Left hindlimb (tissue), 1 donor: ENCODE measurements around the gene HMCES.

Experiments
- DNase-seq: peaks from one replicate; pipeline ENCODE4 v3.0.0-alpha.2; 2018

HMCES gene

DNA sequence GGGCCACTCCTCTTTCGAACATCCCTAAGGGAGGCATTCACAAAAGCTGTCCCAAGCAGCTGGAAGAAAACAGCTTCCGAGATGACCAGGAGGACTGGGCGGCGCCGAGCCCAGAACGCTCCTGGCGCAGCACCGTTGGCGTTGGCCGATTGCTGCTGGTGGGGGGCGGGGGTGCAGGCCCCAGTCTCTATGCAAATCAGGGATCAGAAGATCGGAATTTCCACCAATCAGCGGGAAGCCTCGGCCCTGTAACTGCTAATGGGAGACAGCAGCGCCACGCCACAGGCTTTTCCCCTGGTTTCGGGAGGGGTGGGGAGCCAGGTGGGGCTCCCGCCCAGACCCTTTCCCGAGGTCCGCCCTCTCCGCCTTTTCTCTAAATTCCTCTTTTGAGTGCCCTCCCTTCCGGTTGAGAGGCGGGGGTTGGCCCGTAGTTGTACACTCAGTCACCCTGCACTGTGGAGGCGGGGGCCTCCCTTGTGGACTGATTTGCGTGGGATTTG lies 27.0 kb downstream of the HMCES start:
- peak; percentile 92 for DNase-seq

- no peak for DNase-seq
Observed at GRCh38 chr3:129308636-129309035, 30.0 kb downstream of the HMCES start.

DNA sequence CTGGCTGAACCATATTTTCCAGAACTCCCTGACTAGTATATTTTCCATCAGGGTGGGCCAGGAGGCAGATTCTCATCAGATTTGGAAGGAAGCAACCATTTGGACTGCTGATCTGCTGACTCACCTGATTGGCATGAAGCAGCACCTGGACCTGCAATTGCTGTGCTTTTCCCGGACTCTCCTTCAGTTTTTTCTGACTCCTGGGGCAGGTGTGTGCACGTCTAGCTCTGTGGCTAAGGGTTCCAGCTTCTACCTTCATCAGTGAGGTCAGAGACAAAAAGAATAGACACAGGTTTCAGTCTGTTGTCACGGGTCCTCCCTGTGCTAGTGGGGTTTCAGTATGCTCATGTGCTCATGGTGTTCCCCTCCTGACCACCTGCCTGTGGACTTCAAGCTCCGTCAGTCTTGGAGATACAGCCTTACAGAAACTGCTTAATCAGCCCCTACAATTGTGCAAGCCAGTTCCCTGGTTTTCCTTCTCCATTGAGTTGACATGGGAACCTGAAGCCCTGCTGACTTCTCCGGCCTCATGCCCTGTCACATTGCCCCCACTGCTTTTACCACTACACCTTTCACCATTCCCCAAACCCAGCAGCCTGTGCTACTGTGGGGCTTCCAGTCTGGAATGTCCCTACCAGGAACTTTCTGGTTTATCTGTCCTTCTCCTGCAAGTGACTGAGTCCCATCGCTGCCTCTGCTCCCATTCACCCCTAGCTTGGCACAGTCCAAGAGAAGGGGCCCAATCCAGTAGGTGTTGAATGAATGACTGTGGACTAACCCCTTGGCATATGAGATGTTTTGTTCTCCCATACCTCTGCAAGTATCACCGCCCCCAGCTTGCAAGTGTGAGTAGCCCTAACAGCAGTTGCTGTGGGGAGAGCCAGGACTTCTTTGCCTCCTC lies 31.7 kb downstream of the HMCES start:
- no peak for DNase-seq

DNA sequence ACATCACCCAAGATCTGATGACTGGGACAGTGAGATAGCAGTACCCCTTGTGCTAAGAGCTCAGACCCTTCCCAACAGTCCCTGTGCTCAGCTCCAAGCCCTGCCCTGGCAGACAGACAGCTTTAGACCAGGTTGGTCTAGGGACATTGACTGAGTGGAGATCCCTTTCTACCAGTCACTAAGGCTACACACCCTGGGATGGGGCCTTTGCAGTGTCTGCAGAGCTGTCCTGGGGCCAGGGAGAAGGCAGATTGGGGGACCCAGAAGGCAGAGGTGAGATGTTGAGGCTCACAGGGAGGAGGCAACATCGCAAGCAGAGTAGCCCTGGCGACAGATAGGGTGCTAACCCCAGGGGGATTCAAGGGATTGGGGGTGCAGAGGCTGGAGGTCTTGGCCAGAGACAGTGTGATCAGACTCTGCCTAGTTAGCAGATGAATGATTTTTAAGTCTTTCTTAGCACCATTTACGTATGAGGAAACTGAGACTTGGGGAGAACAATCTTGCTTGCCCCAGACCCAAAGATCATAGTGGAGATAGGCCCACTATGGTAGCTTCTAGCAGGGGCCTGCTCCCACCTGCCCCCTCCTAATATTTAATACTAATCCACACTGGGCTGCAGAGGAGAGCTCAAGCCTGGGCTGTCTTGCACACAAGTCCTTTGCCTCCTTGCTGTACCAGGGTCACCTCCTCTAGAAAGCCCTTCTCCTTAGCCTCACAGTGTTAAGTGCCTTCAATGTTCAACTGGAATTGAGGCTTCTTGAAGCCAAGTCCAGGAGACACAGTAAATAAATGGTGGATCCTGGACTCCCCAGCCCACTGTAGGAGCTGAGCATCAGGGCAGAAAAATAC lies 32.6 kb downstream of the HMCES start:
- DNase-seq: no peak

DNA sequence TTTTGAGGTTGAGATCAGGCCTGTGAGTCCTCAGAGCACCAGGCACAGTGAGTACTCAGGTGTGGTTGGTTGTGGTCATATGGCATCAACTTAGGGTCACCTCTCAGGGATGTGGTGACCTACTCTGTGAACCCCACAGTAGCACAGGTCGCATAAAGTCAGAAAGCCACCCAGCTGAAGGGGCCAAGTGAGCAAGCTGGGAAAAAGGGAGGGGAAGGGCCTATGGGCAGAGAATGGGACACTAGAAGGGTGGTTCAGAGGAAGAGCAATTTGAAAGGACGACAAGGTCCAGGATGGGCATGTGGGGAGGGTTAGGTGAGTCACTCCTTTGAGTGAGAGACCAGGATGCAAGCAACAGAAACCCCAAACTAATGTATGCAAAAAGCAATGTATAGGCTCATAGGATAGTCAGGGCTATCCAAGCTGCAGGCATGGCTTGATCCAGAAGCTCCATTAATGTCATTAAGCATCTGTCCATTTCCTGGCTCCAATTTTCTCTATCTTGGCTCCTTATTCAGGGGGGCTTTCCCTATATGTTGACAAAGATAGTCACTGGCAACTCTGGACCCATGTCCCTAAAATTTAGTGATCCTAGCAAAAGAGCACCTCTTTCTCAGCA lies 33.5 kb downstream of the HMCES start:
- DNase-seq: no peak

GRCh38 chr3:129312671-129313414 lies 34.2 kb downstream of the HMCES start:
- DNase-seq: no peak

GRCh38 chr3:129313415-129313664 lies 34.7 kb downstream of the HMCES start:
- no peak for DNase-seq

GRCh38 chr3:129313665-129314385 lies 35.2 kb downstream of the HMCES start:
- DNase-seq: no peak

- DNase-seq: peak; percentile 93
Observed at GRCh38 chr3:129314386-129315222, 35.9 kb downstream of the HMCES start.

GRCh38 chr3:129315223-129315997 lies 36.7 kb downstream of the HMCES start:
- DNase-seq: peak; percentile 58

- DNase-seq: no peak
Observed at GRCh38 chr3:129315998-129316247, 37.3 kb downstream of the HMCES start.

DNA sequence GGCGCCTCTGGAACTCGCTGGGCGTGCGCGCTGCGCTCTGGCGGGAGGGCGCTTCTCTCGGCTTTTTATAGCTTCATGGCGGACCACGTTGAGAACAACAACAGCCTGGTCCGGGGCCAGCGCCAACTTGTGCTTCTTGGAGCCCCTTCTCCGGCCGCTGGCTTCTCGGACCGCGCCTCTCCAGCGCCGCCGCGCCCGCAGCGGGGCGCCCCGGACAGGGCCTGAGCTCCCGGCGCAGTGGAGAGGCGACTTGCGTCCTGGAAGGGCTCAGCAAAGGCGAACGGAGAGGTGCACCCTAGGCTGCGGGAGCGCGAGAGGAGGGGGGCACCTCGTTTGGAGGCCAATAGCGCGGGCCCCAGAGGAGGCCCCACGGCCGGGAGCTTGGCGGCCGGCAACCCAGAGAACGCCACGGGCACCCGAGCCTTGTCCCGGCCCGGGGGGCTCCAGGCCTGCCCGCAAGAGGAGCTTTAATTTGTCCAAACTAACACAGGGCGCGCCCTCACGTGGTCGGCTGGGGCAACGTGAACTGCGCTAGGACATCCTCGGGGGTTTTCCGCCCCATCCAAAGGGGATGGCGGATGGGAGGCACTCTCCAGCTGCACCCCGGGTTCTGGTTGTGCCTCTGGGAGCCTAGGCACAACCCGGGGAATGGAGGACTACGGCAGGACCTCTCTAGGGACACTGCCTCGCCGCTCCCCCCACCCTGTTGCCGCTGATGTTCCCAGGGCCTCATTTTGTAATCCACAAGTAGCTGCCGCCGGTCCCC lies 37.8 kb downstream of the HMCES start:
- DNase-seq: peak; percentile 86

GRCh38 chr3:129317014-129317771 lies 38.5 kb downstream of the HMCES start:
- no peak for DNase-seq

- DNase-seq: no peak
Observed at GRCh38 chr3:129317848-129318247, 39.2 kb downstream of the HMCES start.

DNA sequence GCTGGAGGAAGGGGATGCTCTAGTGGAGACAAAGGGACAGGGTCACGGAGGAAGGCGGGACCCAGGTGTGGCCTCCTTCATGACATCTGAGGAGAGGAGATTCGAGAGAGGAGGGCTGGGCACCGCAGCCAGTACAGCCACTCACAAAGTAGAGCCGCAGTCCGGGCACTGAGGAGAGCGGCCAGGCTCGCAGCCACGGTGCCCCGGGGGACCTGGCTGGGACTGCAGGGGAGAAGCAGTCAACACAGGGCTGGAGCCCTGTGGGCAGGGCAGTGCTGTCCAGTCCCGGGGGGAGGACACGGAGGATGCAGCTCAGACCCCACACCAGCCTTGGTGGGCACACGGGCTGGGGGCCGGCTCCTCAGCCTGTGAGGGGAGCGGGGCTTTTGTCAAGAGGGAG lies 40.3 kb downstream of the HMCES start:
- no peak for DNase-seq

DNA sequence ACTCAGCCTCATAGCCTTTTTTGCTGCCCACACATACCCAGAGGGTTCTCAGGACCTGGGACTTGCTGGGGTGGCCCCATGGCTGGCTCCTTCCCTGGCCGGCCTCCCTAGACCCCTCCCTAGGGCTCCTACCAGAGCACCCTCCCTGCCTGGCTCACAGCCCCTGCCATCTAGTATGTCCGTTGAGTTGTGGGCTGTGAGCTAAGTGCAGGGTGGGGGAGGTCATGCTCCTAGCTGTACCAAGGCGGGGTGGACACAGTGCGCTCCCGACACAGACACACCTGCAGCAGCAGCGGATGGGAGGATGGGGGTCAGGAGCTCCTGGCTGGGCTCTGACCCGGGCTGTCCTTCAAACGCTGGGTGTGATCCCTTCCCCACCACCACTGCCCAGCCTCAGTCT lies 41.6 kb downstream of the HMCES start:
- no peak for DNase-seq

GRCh38 chr3:129320825-129321487 lies 42.3 kb downstream of the HMCES start:
- DNase-seq: no peak

DNA sequence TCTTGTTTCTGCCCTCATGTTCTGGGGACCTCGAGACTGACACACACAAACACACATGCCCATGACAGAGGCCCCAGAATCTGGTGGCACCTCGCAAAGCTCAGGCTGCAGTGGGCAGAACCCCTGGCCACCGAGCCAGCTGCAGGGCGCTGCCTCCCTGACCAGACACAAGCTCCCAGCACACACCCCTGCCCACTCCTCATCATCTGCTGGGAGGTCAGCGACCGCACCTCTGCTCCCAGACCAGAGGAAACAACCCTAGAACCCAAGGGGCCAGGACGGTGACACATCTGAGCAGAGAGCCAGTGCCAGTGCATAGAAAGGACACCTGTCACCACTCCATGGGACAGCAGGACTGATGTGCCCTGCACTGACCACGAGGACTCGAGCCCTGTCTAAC lies 43.2 kb downstream of the HMCES start:
- DNase-seq: no peak
